Measurements from ENCODE around the gene FAF1. TPM values are rescaled to one million over a fixed set of nuclear protein-coding genes. Genes with fewer than 3 reads are reported as not detected.
A peak's percentile ranks its signal among the peaks of the same experiment; 100 is the strongest.

FAF1 gene
- total RNA-seq, 1 donor from 2014 or later = 10.4 TPM

GRCh38 chr1:50978144-50978851 lies 18.2 kb upstream of the FAF1 start:
- DNase-seq (ENCODE audit: low spot score) = no peak

DNA sequence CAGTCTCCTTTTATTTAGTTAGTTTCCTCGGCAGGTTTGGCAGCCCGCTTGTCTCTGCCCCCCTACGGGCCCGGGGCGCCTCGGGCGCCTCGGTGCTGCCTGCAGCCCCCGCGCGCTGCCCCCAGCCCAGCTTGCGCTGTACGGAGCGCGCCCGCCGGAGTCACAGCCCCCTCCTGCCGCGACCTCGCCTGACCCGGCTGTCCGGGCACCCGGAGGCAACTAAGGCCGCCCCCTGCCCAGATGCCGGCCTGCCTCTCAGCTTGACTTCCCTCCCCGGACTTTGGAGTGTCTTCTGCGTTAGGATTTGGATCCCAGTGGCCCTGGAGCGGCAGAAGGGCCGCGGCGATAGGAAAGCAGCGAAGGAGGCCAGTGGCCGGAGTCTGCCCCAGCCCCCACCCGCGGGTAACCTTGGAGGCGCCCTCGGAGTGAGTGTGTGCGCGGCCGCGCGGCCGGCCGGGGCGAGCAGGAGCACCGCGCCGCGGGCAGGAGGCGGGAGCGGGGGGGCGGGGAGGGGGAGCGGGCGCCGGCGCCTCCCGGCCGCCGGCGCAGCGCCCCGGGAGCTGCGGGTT lies 17.6 kb upstream of the FAF1 start:
- DNase-seq (ENCODE audit: low spot score) = peak; percentile 6

GRCh38 chr1:50976890-50977574 lies 17.0 kb upstream of the FAF1 start:
- DNase-seq (ENCODE audit: low spot score) = peak; percentile 15

DNA sequence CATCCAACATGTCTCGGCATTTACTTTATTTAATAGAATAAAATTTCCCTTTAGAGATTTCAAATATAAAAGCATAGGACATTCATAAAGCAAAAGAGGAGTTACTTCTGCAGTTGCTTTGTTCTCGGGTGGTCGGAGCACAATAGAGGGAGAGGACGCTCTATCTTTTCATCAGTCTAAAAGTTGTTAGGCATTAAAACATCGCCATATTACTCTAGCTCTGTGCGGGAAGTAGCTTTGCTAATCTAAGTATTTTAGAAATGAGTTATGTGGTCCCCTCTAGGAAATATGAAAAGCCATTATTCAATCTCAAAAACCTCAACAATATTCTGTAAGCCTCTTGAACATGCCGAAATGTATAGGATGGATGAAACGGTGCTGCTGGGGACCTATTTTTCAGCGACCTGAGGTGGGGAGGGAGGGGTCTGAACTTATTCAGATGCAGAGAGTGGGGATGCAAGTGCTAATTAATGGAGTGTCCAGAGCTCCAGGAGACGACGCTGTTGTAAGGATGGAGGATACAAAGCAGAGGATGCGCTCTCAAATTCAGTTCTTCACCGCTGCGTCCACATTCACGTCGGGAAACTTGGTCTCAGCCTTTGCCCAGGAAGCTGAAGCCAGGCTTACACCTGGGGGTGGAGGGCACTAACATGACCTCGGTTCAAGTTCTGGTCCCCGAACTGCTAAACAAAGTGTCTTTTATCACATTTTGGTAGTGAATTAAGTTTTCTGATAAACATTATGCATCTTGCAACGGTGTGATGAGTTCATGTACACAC lies 16.2 kb upstream of the FAF1 start:
- no peak for DNase-seq (ENCODE audit: low spot score)

DNA sequence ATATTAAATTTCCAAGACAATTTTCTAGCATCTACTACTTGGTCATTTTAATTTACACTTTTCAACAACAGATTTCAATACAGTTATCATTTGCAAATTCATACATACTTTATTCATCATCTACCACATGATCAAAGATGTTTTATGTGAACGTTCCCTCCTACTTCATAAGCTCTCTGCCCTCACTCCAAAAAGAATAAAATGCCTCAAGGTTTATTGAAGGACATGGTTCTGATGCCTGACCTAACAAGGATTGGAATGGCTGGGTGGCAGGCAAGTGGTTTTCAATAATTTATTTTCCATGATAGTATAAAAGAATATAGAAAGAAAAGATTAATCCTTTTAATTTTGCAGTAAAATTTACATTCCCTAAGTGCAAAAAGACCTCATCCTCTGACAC lies 15.4 kb upstream of the FAF1 start:
- DNase-seq (ENCODE audit: low spot score) = no peak

- DNase-seq (ENCODE audit: low spot score) = no peak
Observed at GRCh38 chr1:50974618-50974935, 14.5 kb upstream of the FAF1 start.

GRCh38 chr1:50973875-50974617 lies 14.0 kb upstream of the FAF1 start:
- no peak for DNase-seq (ENCODE audit: low spot score)

DNA sequence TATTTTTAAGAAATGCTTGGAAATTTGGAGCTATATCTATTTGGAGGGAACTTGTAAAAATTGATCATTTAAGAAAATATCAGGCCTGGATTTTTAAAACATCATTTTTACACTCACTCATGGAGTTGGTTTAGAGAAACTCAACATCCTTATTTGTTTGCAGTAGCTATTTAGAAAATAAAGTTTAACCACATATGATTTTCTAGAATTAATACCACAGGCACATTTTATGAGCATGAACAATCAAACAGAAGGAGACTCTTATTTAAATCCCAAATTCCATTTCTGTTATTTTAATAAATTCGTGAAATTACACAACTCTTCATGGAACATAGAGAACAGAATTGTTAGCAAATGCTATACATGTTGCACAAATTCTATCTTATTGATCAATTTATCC lies 13.2 kb upstream of the FAF1 start:
- no peak for DNase-seq (ENCODE audit: low spot score)

DNA sequence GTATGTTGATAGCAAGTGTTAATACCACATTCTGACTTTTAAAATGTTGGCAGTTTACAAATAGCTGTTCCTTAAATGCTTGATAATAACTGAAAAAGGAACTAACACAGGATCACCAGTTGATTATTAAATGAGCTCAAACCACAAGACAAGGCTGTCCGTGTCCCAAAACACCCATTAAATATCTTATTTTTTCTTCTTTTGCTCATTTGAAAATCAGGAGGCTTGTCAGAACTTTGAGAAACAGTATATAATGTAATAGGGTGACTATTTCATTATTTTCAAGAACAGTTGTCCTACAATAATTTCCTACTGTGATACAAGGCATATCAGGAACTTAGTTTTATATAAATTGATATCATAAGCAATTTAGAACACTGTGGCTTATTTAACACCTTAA lies 12.7 kb upstream of the FAF1 start:
- no peak for DNase-seq (ENCODE audit: low spot score)

DNA sequence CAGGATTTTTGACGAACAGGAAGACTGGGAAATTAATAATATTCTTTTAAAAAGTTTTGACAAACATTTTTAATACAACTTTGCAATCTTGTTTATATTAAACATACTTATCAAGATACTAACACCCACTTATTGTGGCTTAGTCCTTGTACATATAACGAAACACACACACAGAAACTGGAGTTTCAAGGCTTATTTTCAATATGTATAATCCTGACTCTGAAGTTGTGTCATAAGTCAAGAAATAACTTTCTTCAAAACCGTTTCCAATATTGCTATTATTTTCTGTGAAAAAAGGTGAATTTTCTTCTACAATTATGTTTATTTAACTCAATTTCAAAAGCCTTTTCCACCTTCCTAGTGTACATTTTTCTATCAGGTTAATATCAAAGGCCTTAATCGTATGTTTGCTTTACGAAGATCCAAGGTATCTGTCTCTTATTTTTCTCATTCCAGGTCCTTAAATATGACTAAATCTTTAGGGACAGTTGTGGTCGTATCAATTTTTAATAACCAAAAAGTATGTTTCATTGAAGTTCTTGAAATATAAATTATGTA lies 11.8 kb upstream of the FAF1 start:
- DNase-seq (ENCODE audit: low spot score) = no peak

DNA sequence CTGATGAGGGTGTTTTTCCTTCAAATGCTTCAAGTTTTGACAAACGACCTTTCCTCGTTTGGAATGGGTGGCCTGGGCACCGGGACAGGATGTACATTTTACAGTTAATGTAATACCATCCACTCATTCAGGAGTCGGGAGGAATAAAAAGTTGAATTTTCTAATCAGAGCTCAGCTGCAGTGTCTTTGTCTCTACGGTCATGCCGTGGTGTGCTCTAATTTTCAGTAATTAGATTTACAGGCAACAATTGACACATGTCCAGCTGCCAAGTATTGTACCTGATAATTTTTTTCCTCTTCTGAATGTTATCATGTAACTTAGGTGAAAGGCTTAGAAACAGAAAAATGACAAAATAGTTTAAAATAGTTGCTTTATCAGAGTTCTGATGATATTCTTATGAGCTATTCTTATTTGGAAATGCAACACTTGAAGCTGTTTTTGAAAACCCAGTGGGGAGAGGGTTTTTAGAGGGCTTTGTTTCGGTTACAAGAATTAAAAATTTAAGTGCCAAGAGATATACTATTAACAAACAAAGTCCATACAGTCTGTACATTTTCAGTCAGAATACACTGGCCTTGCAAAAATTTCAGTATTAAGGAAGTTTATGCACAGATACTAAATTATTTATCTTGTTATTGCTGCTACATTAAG lies 11.0 kb upstream of the FAF1 start:
- DNase-seq (ENCODE audit: low spot score) = no peak

DNA sequence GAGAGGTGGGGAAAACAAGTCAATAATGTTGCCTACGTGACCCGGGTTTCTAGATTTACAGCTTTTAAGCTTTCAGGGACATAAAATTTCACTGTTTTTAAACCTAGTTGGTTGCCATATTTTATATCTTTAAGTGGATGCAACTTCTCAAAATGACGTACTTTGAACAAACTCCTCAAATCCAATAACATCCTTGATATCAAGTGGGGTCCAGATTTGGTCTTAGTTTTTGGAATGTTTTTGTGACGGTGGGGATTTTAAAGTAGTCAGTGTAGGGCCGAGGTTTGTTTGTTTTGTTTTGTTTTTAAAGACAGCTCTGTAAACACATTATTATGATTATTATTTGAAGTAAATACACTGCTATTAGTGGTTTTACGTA lies 10.4 kb upstream of the FAF1 start:
- no peak for DNase-seq (ENCODE audit: low spot score)

DNA sequence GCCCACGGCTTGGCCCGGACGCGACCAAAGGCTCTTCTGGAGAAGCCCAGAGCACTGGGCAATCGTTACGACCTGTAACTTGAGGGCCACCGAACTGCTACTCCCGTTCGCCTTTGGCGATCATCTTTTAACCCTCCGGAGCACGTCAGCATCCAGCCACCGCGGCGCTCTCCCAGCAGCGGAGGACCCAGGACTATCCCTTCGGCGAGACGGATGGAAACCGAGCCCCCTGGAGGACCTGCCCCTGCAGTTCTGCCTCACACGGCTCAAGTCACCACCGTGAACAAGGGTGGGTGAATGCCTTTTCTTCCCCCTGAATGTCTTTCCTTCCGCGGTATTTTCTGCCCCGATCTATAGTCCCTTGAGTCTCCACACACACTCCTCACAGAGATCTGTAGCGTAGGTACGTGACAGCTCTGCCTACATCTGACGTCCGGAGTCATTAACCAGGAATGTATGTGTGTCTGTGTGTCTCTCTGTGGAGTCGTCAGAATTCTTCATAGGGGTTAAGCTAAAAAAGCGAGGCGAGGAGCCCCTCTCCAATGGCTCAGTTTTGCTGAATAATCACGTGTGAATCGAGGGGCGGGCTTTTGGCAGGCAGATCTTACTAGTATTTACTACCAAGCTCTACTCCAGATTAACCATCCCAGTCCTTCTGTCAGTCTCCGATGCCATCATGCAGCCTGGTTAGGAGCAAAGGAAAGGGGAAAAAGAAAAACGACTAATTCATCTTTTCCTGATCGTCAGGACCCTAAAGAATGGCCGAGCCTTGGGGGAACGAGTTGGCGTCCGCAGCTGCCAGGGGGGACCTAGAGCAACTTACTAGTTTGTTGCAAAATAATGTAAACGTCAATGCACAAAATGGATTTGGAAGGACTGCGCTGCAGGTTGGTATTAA lies 9.8 kb upstream of the FAF1 start, which contains the start of gene CDKN2C:
CDKN2C (plus strand) TSS at position 635 of the 898 bp plus-strand sequence; CDS start at position 759, 124 bp downstream.
- DNase-seq (ENCODE audit: low spot score) = peak; percentile 77

GRCh38 chr1:50968821-50969610 lies 8.9 kb upstream of the FAF1 start:
- peak; percentile 43 for DNase-seq (ENCODE audit: low spot score)

GRCh38 chr1:50968158-50968820 lies 8.2 kb upstream of the FAF1 start:
- DNase-seq (ENCODE audit: low spot score) = peak; percentile 95

DNA sequence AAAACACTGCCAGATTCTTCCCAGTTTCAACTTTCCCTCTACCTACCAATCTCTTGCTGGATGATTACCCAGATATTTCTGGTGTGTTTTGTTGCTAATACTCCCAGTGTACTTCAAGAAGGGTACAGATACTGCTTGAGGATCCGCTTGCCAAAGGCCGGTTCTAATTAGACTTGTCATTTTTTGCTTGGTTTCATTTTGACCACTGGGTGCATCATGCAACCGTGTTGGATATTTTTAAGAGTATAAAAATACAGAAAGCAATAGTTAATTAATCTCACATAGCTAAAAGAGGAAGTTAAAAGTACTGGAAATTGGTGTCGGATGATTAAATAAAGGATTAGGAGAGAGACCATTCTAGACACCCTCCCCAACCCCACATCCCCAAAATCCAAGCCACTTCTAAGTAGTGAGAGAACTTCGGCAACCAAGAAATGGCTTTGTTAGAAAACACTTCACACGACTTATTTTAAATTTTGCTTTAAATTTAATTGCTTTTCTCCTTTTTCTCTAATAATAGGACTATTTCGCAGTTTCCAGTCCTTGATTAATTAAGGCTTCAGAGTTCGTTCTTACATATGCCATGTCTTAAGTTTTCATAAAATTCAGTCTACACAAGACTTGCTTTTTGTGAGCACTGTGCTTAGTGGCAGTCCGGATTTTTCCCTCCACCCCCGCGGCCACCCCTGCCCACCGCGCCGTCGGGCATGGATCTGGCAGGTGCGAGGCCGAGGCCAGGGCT lies 7.5 kb upstream of the FAF1 start:
- no peak for DNase-seq (ENCODE audit: low spot score)

DNA sequence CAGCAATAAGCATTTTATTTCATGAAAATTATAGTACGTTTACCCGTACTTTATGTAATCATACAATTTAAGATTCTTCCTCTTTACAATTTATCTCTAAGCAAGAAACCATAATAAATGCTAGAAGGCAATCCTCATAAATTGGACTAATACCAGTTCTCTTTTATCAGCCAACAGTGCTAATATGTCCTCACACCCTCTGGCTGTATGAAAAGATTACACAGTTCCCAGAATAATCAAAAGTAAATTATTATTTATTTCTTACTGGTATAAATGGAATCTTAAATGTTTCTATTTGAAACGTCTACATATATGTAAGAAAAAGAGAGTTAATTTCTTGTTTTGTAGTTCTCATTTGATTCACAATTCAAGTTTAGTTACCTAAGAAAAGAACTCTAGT lies 6.9 kb upstream of the FAF1 start:
- no peak for DNase-seq (ENCODE audit: low spot score)

DNA sequence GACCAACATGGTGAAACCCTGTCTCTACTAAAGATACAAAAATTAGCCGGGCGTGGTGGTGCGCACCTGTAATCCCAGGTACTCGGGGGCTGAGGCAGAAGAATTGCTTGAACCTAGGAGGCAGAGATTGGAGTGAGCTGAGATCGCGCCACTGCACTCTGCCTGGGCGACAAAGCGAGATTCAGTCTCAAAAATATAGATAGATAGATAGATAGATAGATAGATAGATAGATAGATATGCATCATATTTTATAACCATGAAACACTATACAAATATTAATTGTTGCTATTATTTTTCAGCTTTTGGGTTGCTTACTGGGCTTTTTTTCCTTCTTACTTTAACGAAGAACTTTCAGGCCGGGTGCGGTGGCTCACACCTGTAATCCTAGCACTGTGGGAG lies 4.8 kb upstream of the FAF1 start:
- DNase-seq (ENCODE audit: low spot score) = no peak

All from umbilical cord (tissue), 2 donors.